ENCODE measurements around the gene PRRX2.
A peak's percentile ranks its signal among the peaks of the same experiment; 100 is the strongest.

The PRRX2 gene

GRCh38 chr9:129641750-129642585 lies 23.5 kb upstream of the PRRX2 start, which contains the start of gene ASB6:
Gene ASB6, minus strand, starts transcription at chr9:129642151. Its CDS starts 152 bp downstream, at chr9:129641999.
- DNase-seq (ENCODE audit: low read depth), result peak; percentile 97
- TF ChIP-seq, protein P1, sequence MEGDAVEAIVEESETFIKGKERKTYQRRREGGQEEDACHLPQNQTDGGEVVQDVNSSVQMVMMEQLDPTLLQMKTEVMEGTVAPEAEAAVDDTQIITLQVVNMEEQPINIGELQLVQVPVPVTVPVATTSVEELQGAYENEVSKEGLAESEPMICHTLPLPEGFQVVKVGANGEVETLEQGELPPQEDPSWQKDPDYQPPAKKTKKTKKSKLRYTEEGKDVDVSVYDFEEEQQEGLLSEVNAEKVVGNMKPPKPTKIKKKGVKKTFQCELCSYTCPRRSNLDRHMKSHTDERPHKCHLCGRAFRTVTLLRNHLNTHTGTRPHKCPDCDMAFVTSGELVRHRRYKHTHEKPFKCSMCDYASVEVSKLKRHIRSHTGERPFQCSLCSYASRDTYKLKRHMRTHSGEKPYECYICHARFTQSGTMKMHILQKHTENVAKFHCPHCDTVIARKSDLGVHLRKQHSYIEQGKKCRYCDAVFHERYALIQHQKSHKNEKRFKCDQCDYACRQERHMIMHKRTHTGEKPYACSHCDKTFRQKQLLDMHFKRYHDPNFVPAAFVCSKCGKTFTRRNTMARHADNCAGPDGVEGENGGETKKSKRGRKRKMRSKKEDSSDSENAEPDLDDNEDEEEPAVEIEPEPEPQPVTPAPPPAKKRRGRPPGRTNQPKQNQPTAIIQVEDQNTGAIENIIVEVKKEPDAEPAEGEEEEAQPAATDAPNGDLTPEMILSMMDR (IDR thresholded peaks at IDR 0.05; ENCODE audit: insufficient read depth, low read depth, low read length, missing control alignments), result peak; percentile 85
- H3K4me3 ChIP-seq (ENCODE audit: low read depth, low read length), result peak within 1 kb of the TSS; percentile 95

- DNase-seq (ENCODE audit: low read depth), result no peak
- no peak overlapping the region for H3K4me3 ChIP-seq (ENCODE audit: low read depth, low read length)
- TF ChIP-seq, protein P1 (IDR thresholded peaks at IDR 0.05; ENCODE audit: insufficient read depth, low read depth, low read length, missing control alignments), result no peak
These were observed 21.7 kb upstream of the PRRX2 start for GRCh38 chr9:129643706-129644105.

DNA sequence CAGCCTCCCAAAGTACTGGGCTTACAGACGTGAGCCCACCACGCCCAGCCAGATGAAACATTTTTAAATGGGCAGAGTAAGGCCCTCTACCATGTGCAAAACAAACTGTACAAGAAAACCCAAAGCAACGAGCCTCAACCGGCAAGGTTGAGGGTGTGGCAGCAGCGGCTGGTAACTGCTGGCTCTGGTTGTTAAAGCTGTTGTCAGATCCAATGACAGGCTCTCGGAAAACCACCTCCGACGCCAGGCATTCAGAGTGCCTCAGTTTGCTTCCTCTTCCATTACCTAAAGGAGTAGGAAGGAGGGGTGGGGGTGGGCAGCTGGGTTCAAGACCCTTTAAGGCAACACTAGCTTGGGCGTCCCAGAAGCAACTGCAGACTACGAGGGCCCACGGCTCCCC lies 21.1 kb upstream of the PRRX2 start:
- TF ChIP-seq, protein P1 (IDR thresholded peaks at IDR 0.05; ENCODE audit: insufficient read depth, low read depth, low read length, missing control alignments), result no peak
- no peak overlapping the region for H3K4me3 ChIP-seq (ENCODE audit: low read depth, low read length)
- no peak for DNase-seq (ENCODE audit: low read depth)

- TF ChIP-seq, protein P1 (IDR thresholded peaks at IDR 0.05; ENCODE audit: insufficient read depth, low read depth, low read length, missing control alignments), result no peak
- no peak for DNase-seq (ENCODE audit: low read depth)
- no peak overlapping the region for H3K4me3 ChIP-seq (ENCODE audit: low read depth, low read length)
These were observed 20.5 kb upstream of the PRRX2 start for GRCh38 chr9:129644902-129645301.

DNA sequence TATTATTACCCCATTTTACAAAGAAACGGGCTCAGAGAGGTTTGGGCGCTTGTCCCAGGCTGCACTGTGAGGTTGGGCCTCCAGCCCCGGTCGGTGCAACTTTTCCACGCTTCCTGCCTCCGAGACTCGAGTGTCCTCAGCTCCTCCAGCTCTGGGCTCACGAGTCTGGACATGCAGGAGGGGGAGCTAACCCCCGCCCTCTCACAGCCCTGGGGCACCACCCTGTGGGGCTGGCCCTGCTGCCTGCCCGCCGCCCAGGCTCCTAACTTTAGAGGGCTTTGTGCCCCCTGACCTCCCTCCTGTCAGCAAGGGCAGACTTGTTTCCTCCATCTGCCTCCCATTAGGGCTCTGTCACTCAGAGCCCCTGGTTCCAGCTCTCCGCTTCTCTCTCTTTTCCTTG lies 19.2 kb upstream of the PRRX2 start:
- TF ChIP-seq, protein P1 (IDR thresholded peaks at IDR 0.05; ENCODE audit: insufficient read depth, low read depth, low read length, missing control alignments), result no peak
- H3K4me3 ChIP-seq (ENCODE audit: low read depth, low read length), result no peak overlapping the region
- DNase-seq (ENCODE audit: low read depth), result no peak

- TF ChIP-seq, protein P1 (IDR thresholded peaks at IDR 0.05; ENCODE audit: insufficient read depth, low read depth, low read length, missing control alignments), result no peak
- no peak overlapping the region for H3K4me3 ChIP-seq (ENCODE audit: low read depth, low read length)
- no peak for DNase-seq (ENCODE audit: low read depth)
These were observed 18.8 kb upstream of the PRRX2 start for GRCh38 chr9:129646654-129647053.
